Astrocyte (in vitro differentiated cells and primary cell): Measurements from ENCODE around the gene TMEM184B.

Experiments
- CTCF ChIP-seq: IDR thresholded peaks from 2 replicates; pipeline ENCODE4 v1.5.1; 2011; ENCODE audit warnings: low read depth, mild to moderate bottlenecking, inconsistent platforms, low read length, moderate library complexity; ENCODE audit not compliant: insufficient read depth
- EZH2 ChIP-seq: IDR thresholded peaks from 2 replicates; pipeline ENCODE4 v1.6.1; 2012; ENCODE audit warnings: mild to moderate bottlenecking, low read length, inconsistent platforms; ENCODE audit not compliant: insufficient read depth

GRCh38 chr22:38232196-38232595, 40.6 kb downstream of the TMEM184B start:
- TF ChIP-seq CTCF (no peak), EZH2 (no peak)
